Breast epithelium (tissue), 3 donors: ENCODE data around the gene SLAIN2.

Source experiments
- POLR2A ChIP-seq: fragments of 450-650 bp; IDR thresholded peaks from one replicate; pipeline ENCODE4 v1.6.1; 2016; ENCODE audit warnings: antibody characterized with exemption, mild to moderate bottlenecking, moderate library complexity
- POLR2AphosphoS5 ChIP-seq, 3 donors: sonication (generic); formaldehyde crosslinking; IDR thresholded peaks; one replicate each; pipeline ENCODE4 v1.6.1; 2017; ENCODE audit warnings: antibody characterized with exemption in 3 of 3
- TF ChIP-seq, protein P1 (sequence below), 3 donors: fragments of 450-650 bp; IDR thresholded peaks; one replicate each; pipeline ENCODE4 v1.5.1; 2016 to 2017; ENCODE audit warnings: antibody characterized with exemption in 3 of 3, mild to moderate bottlenecking in 3 of 3, moderate library complexity in 3 of 3

DNA sequence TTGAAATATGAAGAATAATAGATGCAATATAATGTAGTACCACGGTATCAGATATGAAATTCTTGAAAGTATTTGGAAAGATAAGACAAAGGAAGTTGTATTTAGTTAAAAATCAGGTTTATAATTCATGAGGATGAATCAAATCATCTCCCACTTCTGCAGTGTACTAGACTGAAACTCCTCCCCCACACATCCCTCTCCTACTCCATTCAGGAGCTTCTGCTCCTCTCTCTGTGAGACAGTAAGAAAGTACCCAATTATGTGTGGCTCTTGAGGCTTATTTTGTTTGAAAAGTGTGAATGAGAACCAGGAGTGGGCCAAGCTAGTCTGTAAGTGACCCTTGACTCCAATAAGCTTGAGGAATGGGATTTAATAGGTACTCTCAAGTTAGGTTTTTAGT is 9.5 kb downstream of the SLAIN2 start:
- TF ChIP-seq, protein P1, sequence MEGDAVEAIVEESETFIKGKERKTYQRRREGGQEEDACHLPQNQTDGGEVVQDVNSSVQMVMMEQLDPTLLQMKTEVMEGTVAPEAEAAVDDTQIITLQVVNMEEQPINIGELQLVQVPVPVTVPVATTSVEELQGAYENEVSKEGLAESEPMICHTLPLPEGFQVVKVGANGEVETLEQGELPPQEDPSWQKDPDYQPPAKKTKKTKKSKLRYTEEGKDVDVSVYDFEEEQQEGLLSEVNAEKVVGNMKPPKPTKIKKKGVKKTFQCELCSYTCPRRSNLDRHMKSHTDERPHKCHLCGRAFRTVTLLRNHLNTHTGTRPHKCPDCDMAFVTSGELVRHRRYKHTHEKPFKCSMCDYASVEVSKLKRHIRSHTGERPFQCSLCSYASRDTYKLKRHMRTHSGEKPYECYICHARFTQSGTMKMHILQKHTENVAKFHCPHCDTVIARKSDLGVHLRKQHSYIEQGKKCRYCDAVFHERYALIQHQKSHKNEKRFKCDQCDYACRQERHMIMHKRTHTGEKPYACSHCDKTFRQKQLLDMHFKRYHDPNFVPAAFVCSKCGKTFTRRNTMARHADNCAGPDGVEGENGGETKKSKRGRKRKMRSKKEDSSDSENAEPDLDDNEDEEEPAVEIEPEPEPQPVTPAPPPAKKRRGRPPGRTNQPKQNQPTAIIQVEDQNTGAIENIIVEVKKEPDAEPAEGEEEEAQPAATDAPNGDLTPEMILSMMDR (IDR thresholded peaks at IDR 0.05) = no peak
- TF ChIP-seq POLR2A (no peak), POLR2AphosphoS5 (IDR thresholded peaks at IDR 0.05) (no peak)
